GM12878 (cell line): ENCODE results near the gene HELZ. TPM values are rescaled to one million over a fixed set of nuclear protein-coding genes. Genes with fewer than 3 reads are reported as not detected.

Source experiments
- ATAC-seq: fragments of 200-7000 bp; cut with Tn5 transposase; 3 replicates; pipeline ENCODE4 v1.9.1; 2020; ENCODE audit warnings: mild to moderate bottlenecking, moderate library complexity
- BruUV-seq: library from RNA; stranded (reverse); fragments of 400-500 nt; replicated peaks from 2 replicates; lab custom pipeline; 2021; lab: Mats Ljungman, UMichigan
- CTCF ChIA-PET: fragments of 300-600 bp; sonication (Branson Sonifier 250); formaldehyde crosslinking; extraction: SDS; loops from one replicate; lab custom pipeline; 2021; ENCODE audit warnings: inconsistent platforms; lab: Yijun Ruan, JAX
- POLR2A ChIA-PET: fragments of 350-600 bp; formaldehyde crosslinking; extraction: SDS; loops from one replicate; lab custom pipeline; 2021; ENCODE audit warnings: inconsistent platforms; lab: Charles Lee
- RAD21 ChIA-PET: fragments of 300-600 bp; sonication (Branson Sonifier 250); formaldehyde crosslinking; loops from one replicate; lab custom pipeline; 2023; ENCODE audit warnings: antibody characterized with exemption; ENCODE audit not compliant: unreplicated experiment; lab: Charles Lee
- SMC1A ChIA-PET: fragments of 300-600 bp; sonication (Branson Sonifier 250); formaldehyde crosslinking; loops from one replicate; lab custom pipeline; 2023; ENCODE audit not compliant: unreplicated experiment, uncharacterized antibody; lab: Charles Lee
- DNase-seq: peaks from one replicate; pipeline ENCODE4 v3.0.0-alpha.2; 2011; ENCODE audit warnings: low read depth, low spot score
- FAIRE-seq: peaks from 3 replicates; lab custom pipeline; 2011; peaks lifted over from hg19 to GRCh38; lab: Jason Lieb, UNC
- H2AFZ ChIP-seq: 2 replicates; pipeline ENCODE4 v1.6.0; 2011; ENCODE audit warnings: low read depth, low read length, control low read depth; ENCODE audit not compliant: control insufficient read depth
- H3K27ac ChIP-seq: 2 replicates; pipeline ENCODE4 v1.5.1; 2011; ENCODE audit warnings: control low read depth; ENCODE audit not compliant: control insufficient read depth, insufficient read depth
- H3K27me3 ChIP-seq, 2 experiments: replicated peaks in 1 of 2; 2 replicates each; pipeline versions ENCODE4 v1.6.0 to v1.6.1; 2011; ENCODE audit warnings: low read length in 1 of 2; ENCODE audit not compliant: control insufficient read depth in 2 of 2, insufficient read depth in 2 of 2
- H3K36me3 ChIP-seq, 2 experiments: 2 replicates each; pipeline ENCODE4 v1.5.1; 2011; ENCODE audit warnings: low read length in 1 of 2; ENCODE audit not compliant: control insufficient read depth in 2 of 2, insufficient read depth in 2 of 2
- H3K4me1 ChIP-seq: 2 replicates; pipeline ENCODE4 v1.6.1; 2011; ENCODE audit warnings: mild to moderate bottlenecking, low read length, moderate library complexity, mixed read lengths; ENCODE audit not compliant: control insufficient read depth, insufficient read depth
- H3K4me2 ChIP-seq: 2 replicates; pipeline ENCODE4 v1.6.0; 2011; ENCODE audit warnings: control low read depth; ENCODE audit not compliant: control insufficient read depth, insufficient read depth
- H3K4me3 ChIP-seq: fragments of 200-600 bp; sonication (generic); 2 replicates; pipeline ENCODE4 v1.5.1; 2016
- H3K79me2 ChIP-seq: 2 replicates; pipeline ENCODE4 v1.6.0; 2011; ENCODE audit warnings: low read length; ENCODE audit not compliant: control insufficient read depth, insufficient read depth
- H3K9ac ChIP-seq: 2 replicates; pipeline ENCODE4 v1.8.0; 2011; ENCODE audit warnings: low read length, control low read depth, mixed read lengths; ENCODE audit not compliant: control insufficient read depth, insufficient read depth
- H3K9me3 ChIP-seq: replicated peaks from 3 replicates; pipeline ENCODE4 v1.5.1; 2011; ENCODE audit warnings: mild to moderate bottlenecking, low read length; ENCODE audit not compliant: control insufficient read depth, insufficient read depth
- H4K20me1 ChIP-seq: 2 replicates; pipeline ENCODE4 v1.6.0; 2011; ENCODE audit not compliant: control insufficient read depth, insufficient read depth
- ATF7 ChIP-seq: fragments of 450-650 bp; IDR thresholded peaks from 2 replicates; pipeline ENCODE4 v1.6.1; 2016; ENCODE audit warnings: low read depth, mild to moderate bottlenecking
- BHLHE40 ChIP-seq, 2 experiments: fragments of 450-650 bp in 1 of 2; IDR thresholded peaks; 2 replicates each; pipeline ENCODE4 v1.6.1; 2011 to 2017; ENCODE audit warnings: low read depth in 2 of 2, borderline replicate concordance in 1 of 2, improper control_type of control experiment in 1 of 2, low read length in 1 of 2, mild to moderate bottlenecking in 1 of 2
- CEBPB ChIP-seq, 2 experiments: fragments of 150-350 bp in 1 of 2; IDR thresholded peaks; 2 replicates each; pipeline ENCODE4 v1.6.1; 2012 to 2014; ENCODE audit warnings: low read depth in 2 of 2, low read length in 2 of 2, borderline replicate concordance in 1 of 2, inconsistent platforms in 1 of 2
- CREM ChIP-seq: IDR thresholded peaks from 2 replicates; pipeline ENCODE4 v1.6.1; 2014; ENCODE audit warnings: antibody characterized with exemption, low read depth
- KLF5 ChIP-seq: fragments of 450-650 bp; IDR thresholded peaks from 2 replicates; pipeline ENCODE4 v1.6.1; 2014; ENCODE audit warnings: mild to moderate bottlenecking; ENCODE audit not compliant: partially characterized antibody
- NR2F1 ChIP-seq: fragments of 450-650 bp; conservative IDR thresholded peaks from 2 replicates; pipeline ENCODE4 v1.6.1; 2017; ENCODE audit warnings: mild to moderate bottlenecking
- RELB ChIP-seq: fragments of 450-650 bp; IDR thresholded peaks from 2 replicates; pipeline ENCODE4 v1.6.1; 2017; ENCODE audit warnings: low read depth, mild to moderate bottlenecking, moderate library complexity
- SP1 ChIP-seq: IDR thresholded peaks from one replicate; pipeline ENCODE4 v1.6.1; 2011; ENCODE audit warnings: low read depth, low read length
- TCF7 ChIP-seq: IDR thresholded peaks from 2 replicates; pipeline ENCODE4 v1.6.1; 2014; ENCODE audit warnings: antibody characterized with exemption, borderline replicate concordance
- ZNF207 ChIP-seq: fragments of 450-650 bp; IDR thresholded peaks from 2 replicates; pipeline ENCODE4 v1.6.1; 2014; ENCODE audit warnings: antibody characterized with exemption, mild to moderate bottlenecking, borderline replicate concordance
- ZZZ3 ChIP-seq: IDR thresholded peaks from 2 replicates; pipeline ENCODE4 v1.6.1; 2011; ENCODE audit warnings: low read depth; ENCODE audit not compliant: control insufficient read depth, insufficient read length
- WGBS: methylation state at CpG from one replicate; pipeline ENCODE4 v1.1.6; 2016; ENCODE audit warnings: low lambda C conversion rate; ENCODE audit not compliant: insufficient replicate concordance, insufficient coverage; ENCODE audit errors: missing lambda C conversion rate; 5-methylcytosine and 5-hydroxymethylcytosine counted together
- in situ Hi-C: fragments of 300-500 bp; cut with MboI; formaldehyde crosslinking; loops from 9 replicates; pipeline ENCODE4 v1.14.3; 2018; ENCODE audit warnings: mixed read lengths
- intact Hi-C: fragments of 100-400 bp; cut with micrococcal nuclease; formaldehyde crosslinking; loops from one replicate; pipeline ENCODE4 v1.14.2; 2022; ENCODE audit not compliant: unreplicated experiment
- polyA plus RNA-seq, 11 experiments: library from polyadenylated mRNA; depleted of rRNA in 4 of 11; unstranded in 6 of 11; stranded (reverse) in 5 of 11; fragments of >200 nt; fragmentation: Nextera tagmentation in 4 of 11; fragmentation: Illumina TruSeq in 1 of 11; extraction: Ambion mirVana in 4 of 11; extraction: Trizol in 1 of 11; gene quantifications; 1 replicate in 1 of 11; 2 replicates in 10 of 11; pipeline versions ENCODE4 v1.2.1 to v1.2.3, GENCODE V29; 2011 to 2016; ENCODE audit warnings: inconsistent platforms in 2 of 11, missing spikeins in 2 of 11, low read depth in 1 of 11
- total RNA-seq, 4 experiments: library from RNA; depleted of rRNA in 3 of 4; stranded (reverse); fragments of >200 nt in 3 of 4; fragmentation: Illumina TruSeq in 1 of 4; extraction: Trizol in 1 of 4; gene quantifications; 2 replicates each; pipeline versions ENCODE4 v1.2.1 to v1.2.3, GENCODE V29; 2013 to 2021
- TF ChIP-seq, protein P1 (sequence below): fragments of 450-650 bp; IDR thresholded peaks from 2 replicates; pipeline ENCODE4 v1.6.1; 2014; ENCODE audit warnings: mild to moderate bottlenecking
- TF ChIP-seq, protein P2 (sequence below): IDR thresholded peaks from 2 replicates; pipeline ENCODE4 v1.6.1; 2012; ENCODE audit warnings: mild to moderate bottlenecking, low read depth, low read length
- TF ChIP-seq, protein P3 (sequence below): fragments of 450-650 bp; formaldehyde crosslinking; IDR thresholded peaks from 2 replicates; pipeline ENCODE4 v1.5.0; 2022; ENCODE audit warnings: mild to moderate bottlenecking, missing genetic modification characterization

The HELZ gene
- total and polyA plus RNA-seq, 10 of the 15 experiments (the other 5 are each of a cell fraction or from before 2014, with no cell fraction given) = 1.5 to 36.8 (median 19.1) TPM

DNA sequence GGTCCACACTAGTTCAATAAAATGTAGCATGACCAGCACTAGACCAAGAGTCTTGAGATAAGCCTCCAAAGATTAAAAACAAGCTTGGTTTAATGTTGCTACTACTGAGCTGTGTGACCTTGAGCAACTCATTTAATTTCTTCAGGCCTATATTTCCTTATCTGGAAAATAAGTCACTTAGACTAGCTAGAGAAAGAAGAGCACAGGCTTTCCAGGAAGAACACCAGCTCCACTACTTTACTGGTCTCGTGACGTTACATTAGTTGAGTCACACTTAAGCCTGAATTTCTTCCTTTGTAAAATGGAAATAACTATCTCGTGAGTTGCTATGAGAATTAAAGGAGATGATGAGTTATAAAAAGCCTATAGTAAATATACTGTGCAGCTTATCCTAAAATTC lies 5.4 kb downstream of the HELZ start:
- DNase-seq (no peak), FAIRE-seq (no peak), ATAC-seq (no peak)
- no peak overlapping the region for H3K9ac ChIP-seq
- in situ Hi-C loops = no loop called here
- no peaks in the 10 kb centered on the region for H4K20me1 ChIP-seq
- H3K4me1 ChIP-seq = peaks cover 4% of the 10 kb centered on the region; the same call in 1 of the 2 replicates
- H3K79me2 ChIP-seq = peaks cover 17% of the 10 kb centered on the region
- no peak overlapping the region for H3K27ac ChIP-seq
- WGBS = 98% methylated on average over 3 of the region's 3 CpGs
- H3K36me3 ChIP-seq = peaks cover 4 to 23% of the 10 kb centered on the region in 2 experiments
- H3K27me3 ChIP-seq = no peaks in the 10 kb centered on the region
- no peak overlapping the region for H3K4me3 ChIP-seq
- intact Hi-C loops = no loop called here
- no peak overlapping the region for H2AFZ ChIP-seq
- no peaks in the 10 kb centered on the region for H3K9me3 ChIP-seq
- ChIA-PET SMC1A (interaction anchor here (0.8 to 2.0 kb wide), 7 partner anchors 10 to 91 kb away, joined by 3 to 5 read pairs (median 3); no protein-coding TSS in a partner anchor), CTCF (interaction anchor here (0.7 to 1.8 kb wide), 6 partner anchors 9 to 125 kb away, joined by 3 to 5 read pairs (median 4); no protein-coding TSS in a partner anchor), POLR2A (no interaction called here), RAD21 (no interaction called here)
- H3K4me2 ChIP-seq = no peak overlapping the region
- no TSS peak for BruUV-seq
- no peak for TF ChIP-seq ZNF207
- TF ChIP-seq KLF5 = no peak
- TF ChIP-seq BHLHE40 (IDR thresholded peaks at IDR 0.05; ENCODE audit: borderline replicate concordance in 1 of 2, low read depth in 2 of 2, low read length in 1 of 2) = no peak
- no peak for TF ChIP-seq NR2F1
- no peak for TF ChIP-seq SP1
- TF ChIP-seq, protein P1, sequence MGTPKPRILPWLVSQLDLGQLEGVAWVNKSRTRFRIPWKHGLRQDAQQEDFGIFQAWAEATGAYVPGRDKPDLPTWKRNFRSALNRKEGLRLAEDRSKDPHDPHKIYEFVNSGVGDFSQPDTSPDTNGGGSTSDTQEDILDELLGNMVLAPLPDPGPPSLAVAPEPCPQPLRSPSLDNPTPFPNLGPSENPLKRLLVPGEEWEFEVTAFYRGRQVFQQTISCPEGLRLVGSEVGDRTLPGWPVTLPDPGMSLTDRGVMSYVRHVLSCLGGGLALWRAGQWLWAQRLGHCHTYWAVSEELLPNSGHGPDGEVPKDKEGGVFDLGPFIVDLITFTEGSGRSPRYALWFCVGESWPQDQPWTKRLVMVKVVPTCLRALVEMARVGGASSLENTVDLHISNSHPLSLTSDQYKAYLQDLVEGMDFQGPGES = no peak
- TF ChIP-seq CEBPB (IDR thresholded peaks at IDR 0.05; ENCODE audit: borderline replicate concordance in 1 of 2, low read depth in 2 of 2, low read length in 2 of 2) = no peak
- no peak for TF ChIP-seq ZZZ3
- no peak for TF ChIP-seq CREM
- TF ChIP-seq, protein P2, sequence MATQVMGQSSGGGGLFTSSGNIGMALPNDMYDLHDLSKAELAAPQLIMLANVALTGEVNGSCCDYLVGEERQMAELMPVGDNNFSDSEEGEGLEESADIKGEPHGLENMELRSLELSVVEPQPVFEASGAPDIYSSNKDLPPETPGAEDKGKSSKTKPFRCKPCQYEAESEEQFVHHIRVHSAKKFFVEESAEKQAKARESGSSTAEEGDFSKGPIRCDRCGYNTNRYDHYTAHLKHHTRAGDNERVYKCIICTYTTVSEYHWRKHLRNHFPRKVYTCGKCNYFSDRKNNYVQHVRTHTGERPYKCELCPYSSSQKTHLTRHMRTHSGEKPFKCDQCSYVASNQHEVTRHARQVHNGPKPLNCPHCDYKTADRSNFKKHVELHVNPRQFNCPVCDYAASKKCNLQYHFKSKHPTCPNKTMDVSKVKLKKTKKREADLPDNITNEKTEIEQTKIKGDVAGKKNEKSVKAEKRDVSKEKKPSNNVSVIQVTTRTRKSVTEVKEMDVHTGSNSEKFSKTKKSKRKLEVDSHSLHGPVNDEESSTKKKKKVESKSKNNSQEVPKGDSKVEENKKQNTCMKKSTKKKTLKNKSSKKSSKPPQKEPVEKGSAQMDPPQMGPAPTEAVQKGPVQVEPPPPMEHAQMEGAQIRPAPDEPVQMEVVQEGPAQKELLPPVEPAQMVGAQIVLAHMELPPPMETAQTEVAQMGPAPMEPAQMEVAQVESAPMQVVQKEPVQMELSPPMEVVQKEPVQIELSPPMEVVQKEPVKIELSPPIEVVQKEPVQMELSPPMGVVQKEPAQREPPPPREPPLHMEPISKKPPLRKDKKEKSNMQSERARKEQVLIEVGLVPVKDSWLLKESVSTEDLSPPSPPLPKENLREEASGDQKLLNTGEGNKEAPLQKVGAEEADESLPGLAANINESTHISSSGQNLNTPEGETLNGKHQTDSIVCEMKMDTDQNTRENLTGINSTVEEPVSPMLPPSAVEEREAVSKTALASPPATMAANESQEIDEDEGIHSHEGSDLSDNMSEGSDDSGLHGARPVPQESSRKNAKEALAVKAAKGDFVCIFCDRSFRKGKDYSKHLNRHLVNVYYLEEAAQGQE = no peak
- no peak for TF ChIP-seq TCF7
- TF ChIP-seq RELB = no peak
- no peak for TF ChIP-seq ATF7
- TF ChIP-seq, protein P3, sequence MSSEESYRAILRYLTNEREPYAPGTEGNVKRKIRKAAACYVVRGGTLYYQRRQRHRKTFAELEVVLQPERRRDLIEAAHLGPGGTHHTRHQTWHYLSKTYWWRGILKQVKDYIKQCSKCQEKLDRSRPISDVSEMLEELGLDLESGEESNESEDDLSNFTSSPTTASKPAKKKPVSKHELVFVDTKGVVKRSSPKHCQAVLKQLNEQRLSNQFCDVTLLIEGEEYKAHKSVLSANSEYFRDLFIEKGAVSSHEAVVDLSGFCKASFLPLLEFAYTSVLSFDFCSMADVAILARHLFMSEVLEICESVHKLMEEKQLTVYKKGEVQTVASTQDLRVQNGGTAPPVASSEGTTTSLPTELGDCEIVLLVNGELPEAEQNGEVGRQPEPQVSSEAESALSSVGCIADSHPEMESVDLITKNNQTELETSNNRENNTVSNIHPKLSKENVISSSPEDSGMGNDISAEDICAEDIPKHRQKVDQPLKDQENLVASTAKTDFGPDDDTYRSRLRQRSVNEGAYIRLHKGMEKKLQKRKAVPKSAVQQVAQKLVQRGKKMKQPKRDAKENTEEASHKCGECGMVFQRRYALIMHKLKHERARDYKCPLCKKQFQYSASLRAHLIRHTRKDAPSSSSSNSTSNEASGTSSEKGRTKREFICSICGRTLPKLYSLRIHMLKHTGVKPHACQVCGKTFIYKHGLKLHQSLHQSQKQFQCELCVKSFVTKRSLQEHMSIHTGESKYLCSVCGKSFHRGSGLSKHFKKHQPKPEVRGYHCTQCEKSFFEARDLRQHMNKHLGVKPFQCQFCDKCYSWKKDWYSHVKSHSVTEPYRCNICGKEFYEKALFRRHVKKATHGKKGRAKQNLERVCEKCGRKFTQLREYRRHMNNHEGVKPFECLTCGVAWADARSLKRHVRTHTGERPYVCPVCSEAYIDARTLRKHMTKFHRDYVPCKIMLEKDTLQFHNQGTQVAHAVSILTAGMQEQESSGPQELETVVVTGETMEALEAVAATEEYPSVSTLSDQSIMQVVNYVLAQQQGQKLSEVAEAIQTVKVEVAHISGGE = no peak
